ENCODE measurements around the gene NLGN1.
A peak's percentile ranks its signal among the peaks of the same experiment; 100 is the strongest.

Gene NLGN1

GRCh38 chr3:173902871-173903270, 505.3 kb downstream of the NLGN1 start:
- no peaks in the 10 kb centered on the region for H3K36me3 ChIP-seq (ENCODE audit: insufficient read depth, low read length)
- H3K27me3 ChIP-seq (ENCODE audit: insufficient read depth, low read length) = no peaks in the 10 kb centered on the region
- H3K9me2 ChIP-seq (ENCODE audit: low read depth, low read length) = no peaks in the 10 kb centered on the region
- no peaks in the 10 kb centered on the region for H3K79me2 ChIP-seq (ENCODE audit: insufficient read depth, low read length)
- no peak overlapping the region for H3K4me2 ChIP-seq (ENCODE audit: low read length)
- no peaks in the 10 kb centered on the region for H3K9me3 ChIP-seq (ENCODE audit: low read length)
- H3K9ac ChIP-seq (ENCODE audit: low read length) = no peak overlapping the region
- no peak overlapping the region for H2AFZ ChIP-seq (ENCODE audit: low read length)
- no peaks in the 10 kb centered on the region for H3F3A ChIP-seq (ENCODE audit: insufficient read depth, low read length)
- H3K4me3 ChIP-seq (ENCODE audit: low read depth, low read length, poor library complexity, severe bottlenecking) = no peak overlapping the region
- no peaks in the 10 kb centered on the region for H3K4me1 ChIP-seq (ENCODE audit: insufficient read depth, low read length, severe bottlenecking)
- H4K20me1 ChIP-seq (ENCODE audit: insufficient read depth, low read length) = no peaks in the 10 kb centered on the region
- no peak overlapping the region for H3K27ac ChIP-seq (ENCODE audit: low read depth, low read length, poor library complexity, severe bottlenecking)
- TF ChIP-seq CTCF (IDR thresholded peaks at IDR 0.05; ENCODE audit: low read length) (no peak), EZH2 (IDR thresholded peaks at IDR 0.05; ENCODE audit: borderline replicate concordance, low read length) (no peak)

GRCh38 chr3:173905381-173905780, 507.8 kb downstream of the NLGN1 start:
- Histone ChIP-seq H3K27ac (ENCODE audit: low read depth, low read length, poor library complexity, severe bottlenecking) (no peak overlapping the region), H2AFZ (ENCODE audit: low read length) (no peak overlapping the region), H3K9me3 (ENCODE audit: low read length) (no peaks in the 10 kb centered on the region), H3K27me3 (ENCODE audit: insufficient read depth, low read length) (no peaks in the 10 kb centered on the region), H4K20me1 (ENCODE audit: insufficient read depth, low read length) (no peaks in the 10 kb centered on the region), H3K36me3 (ENCODE audit: insufficient read depth, low read length) (no peaks in the 10 kb centered on the region), H3K4me3 (ENCODE audit: low read depth, low read length, poor library complexity, severe bottlenecking) (no peak overlapping the region), H3K79me2 (ENCODE audit: insufficient read depth, low read length) (no peaks in the 10 kb centered on the region), H3K4me1 (ENCODE audit: insufficient read depth, low read length, severe bottlenecking) (no peaks in the 10 kb centered on the region), H3K9ac (ENCODE audit: low read length) (no peak overlapping the region), H3F3A (ENCODE audit: insufficient read depth, low read length) (no peaks in the 10 kb centered on the region), H3K4me2 (ENCODE audit: low read length) (no peak overlapping the region), H3K9me2 (ENCODE audit: low read depth, low read length) (no peaks in the 10 kb centered on the region)
- TF ChIP-seq CTCF (IDR thresholded peaks at IDR 0.05; ENCODE audit: low read length) = no peak

- Histone ChIP-seq H4K20me1 (ENCODE audit: insufficient read depth, low read length) (no peaks in the 10 kb centered on the region), H3K9me3 (ENCODE audit: low read length) (no peaks in the 10 kb centered on the region), H2AFZ (ENCODE audit: low read length) (no peak overlapping the region), H3K36me3 (ENCODE audit: insufficient read depth, low read length) (no peaks in the 10 kb centered on the region), H3K27me3 (ENCODE audit: insufficient read depth, low read length) (no peaks in the 10 kb centered on the region), H3K27ac (ENCODE audit: low read depth, low read length, poor library complexity, severe bottlenecking) (no peak overlapping the region), H3K9ac (ENCODE audit: low read length) (no peak overlapping the region), H3K9me2 (ENCODE audit: low read depth, low read length) (no peaks in the 10 kb centered on the region), H3K79me2 (ENCODE audit: insufficient read depth, low read length) (no peaks in the 10 kb centered on the region), H3K4me3 (ENCODE audit: low read depth, low read length, poor library complexity, severe bottlenecking) (no peak overlapping the region), H3K4me2 (ENCODE audit: low read length) (peak overlapping the region; percentile 7; the same call in 1 of the 2 replicates), H3F3A (ENCODE audit: insufficient read depth, low read length) (no peaks in the 10 kb centered on the region), H3K4me1 (ENCODE audit: insufficient read depth, low read length, severe bottlenecking) (peaks cover 39% of the 10 kb centered on the region)
- no peak for TF ChIP-seq EZH2 (IDR thresholded peaks at IDR 0.05; ENCODE audit: borderline replicate concordance, low read length)
- TF ChIP-seq CTCF (IDR thresholded peaks at IDR 0.05; ENCODE audit: low read length) = no peak
Observed at GRCh38 chr3:173911446-173911845, 513.9 kb downstream of the NLGN1 start.

All from OCI-LY1 (cell line).